DMS114 treated with DMSO at 0.1 percent for 48 hours (cell line): ENCODE measurements around the gene ABHD8.

Source experiments
- DNase-seq: peaks from one replicate; lab custom pipeline; 2025; ENCODE audit not compliant: unreplicated experiment; lab: John Stamatoyannopoulos, UW

The ABHD8 gene

DNA sequence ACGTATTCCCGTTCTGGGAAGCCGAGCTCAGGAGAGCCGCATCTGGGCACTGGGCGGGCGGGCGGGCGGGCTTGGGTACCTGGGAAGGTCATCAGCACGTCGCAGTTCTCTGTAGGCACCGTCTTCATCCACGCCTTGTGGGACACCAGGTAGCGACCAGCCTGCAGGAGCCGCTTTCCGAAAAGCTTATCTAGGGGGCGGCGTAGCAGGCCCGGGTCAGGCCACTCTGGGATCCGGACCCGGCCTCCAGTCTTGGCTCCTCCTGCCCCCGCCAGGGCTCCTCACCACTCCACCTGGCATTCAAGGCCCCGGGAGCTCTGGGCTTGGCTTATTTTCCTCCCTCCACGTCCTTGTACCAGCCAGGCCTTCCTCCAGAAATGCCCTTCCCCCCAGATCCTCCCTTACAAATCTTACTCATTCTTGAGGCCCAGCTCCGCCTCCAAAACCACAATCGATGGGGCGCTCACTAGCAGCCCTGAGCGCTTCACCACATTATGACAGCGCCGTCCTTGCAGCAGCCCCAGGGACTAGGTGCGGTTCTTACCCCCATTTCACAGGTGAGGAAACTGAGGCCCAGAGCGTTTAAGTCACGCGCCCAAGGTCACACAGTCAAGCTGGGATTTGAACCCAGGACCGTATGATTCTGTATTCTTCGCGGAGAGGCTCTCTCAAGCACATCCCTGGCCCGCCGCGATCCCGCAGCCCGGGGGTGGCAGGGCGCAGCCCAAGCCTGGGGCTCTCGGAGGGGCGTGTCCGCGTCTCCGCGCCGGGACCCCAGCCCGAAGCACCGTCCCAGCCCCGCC lies 30.6 kb upstream of the ABHD8 start:
- DNase-seq, result peak; percentile 15

DNA sequence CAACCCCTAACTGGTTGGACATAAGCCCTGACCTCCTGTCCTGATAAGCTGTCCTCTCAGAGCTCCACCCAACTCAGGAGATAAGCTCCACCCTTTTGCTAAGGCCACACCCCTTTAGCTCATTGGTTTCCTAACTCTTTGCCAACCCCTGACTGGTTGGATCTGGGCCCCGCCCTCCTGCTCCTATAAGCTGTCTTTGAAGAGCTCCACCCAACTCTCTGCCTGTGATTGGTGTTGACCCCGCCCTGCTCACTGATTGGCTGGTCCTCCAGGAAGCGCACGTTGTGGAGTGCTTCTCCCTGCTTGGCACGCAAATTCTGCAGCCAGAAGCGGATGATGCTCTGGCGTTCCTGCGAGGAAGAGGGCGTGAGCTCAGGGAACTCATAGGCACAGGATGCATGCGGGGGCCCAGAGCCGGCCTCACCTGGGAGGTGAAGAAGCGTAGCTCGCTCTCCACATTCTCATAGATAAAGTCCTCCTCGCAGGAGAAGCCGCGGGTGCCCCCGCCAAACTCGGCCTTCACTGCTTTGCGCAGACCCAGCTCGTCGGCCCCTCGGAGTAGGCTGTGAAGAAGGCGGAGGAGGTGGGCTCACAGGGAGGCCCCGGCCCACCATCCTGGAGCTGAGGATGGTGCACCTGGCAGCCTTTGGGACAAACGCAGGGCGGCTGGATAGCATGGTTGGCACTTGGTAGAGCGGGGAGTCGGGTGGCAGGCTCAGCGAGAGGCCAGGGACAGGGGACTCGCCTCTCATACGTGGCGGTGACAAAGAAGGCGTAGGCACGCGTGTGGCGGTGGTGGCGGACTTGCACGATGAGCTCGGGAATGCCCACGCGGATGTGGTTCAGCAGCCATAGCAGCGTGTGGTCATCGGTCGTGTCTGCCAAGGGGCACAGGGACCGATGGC lies 29.7 kb upstream of the ABHD8 start:
- DNase-seq, result peak; percentile 42

DNA sequence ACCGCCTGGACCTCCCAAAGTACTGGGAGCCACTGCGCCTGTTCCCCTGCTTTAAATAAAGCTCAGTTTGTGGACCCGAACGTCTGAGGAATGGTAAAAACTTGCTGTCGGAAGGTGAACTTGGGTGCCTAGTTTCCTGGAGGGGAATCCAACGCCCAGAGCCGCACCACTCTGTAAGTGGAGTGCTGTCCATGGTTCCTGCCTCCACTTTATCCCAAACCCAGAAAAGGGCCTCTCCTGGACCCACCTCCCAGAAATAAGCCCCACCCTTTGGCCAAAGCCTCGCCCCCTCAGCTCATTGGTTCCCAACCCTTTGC lies 29.1 kb upstream of the ABHD8 start:
- DNase-seq, result no peak

DNA sequence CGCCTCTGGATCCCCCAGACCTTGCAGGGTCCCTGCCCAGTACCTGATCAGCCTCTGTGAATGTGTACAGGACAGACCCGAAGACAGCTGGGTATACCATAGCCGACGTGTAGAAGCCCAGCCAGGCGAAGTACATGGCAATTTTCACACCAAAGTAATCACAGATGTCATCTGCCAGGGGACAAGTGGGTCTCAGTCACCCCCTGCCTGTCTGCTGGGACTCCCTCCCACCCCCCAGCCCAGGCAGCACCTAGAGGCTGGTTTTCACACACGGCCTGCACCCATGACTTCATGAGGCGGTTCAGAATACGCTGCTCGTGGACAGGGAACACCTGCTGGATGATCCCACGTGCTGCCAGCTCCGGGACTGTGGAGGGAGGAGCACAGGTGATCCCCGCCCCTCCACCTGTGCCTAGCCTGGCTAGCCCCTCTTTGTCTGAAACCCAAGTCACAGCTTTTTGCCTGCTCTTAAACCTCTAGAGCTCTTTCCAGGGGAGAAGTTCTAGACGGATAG lies 27.9 kb upstream of the ABHD8 start:
- DNase-seq, result no peak

DNA sequence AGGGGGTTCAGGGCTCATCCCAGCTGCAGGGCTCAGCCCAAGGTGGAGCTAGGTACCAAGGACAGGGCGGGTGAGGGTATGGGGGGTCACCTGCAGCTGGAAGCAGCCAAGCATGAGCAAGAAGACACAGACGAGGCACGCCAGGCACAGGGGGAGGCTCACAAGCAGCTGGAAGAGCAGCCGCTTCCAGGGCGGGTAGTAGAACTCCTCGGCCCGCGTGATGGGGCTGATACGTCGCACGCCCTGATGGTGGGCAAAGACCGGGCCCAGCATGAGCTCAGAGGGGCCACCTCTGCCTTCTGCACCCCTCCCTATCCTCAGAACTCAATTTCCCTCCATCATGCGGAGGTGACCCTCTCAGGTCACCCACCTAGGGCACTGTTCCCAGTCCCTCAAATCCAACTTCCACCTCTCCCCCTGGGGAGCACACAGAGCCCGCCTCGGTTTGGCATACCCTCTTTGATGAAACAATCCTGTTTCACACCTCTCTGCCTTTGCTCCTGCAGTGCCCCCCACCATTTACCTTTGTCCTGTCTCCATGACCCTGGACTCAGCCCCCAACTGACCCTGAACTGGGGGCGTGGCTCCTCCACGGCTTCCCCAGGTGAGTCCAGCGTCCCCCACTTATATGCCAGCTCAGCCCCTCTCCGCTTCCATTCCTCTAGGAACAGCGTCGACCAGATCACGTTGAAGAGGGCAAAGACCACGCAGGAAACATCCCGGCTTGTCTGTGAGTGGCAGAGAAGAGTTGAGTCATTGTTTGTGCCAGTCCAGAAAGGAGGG lies 27.2 kb upstream of the ABHD8 start:
- DNase-seq, result no peak

DNA sequence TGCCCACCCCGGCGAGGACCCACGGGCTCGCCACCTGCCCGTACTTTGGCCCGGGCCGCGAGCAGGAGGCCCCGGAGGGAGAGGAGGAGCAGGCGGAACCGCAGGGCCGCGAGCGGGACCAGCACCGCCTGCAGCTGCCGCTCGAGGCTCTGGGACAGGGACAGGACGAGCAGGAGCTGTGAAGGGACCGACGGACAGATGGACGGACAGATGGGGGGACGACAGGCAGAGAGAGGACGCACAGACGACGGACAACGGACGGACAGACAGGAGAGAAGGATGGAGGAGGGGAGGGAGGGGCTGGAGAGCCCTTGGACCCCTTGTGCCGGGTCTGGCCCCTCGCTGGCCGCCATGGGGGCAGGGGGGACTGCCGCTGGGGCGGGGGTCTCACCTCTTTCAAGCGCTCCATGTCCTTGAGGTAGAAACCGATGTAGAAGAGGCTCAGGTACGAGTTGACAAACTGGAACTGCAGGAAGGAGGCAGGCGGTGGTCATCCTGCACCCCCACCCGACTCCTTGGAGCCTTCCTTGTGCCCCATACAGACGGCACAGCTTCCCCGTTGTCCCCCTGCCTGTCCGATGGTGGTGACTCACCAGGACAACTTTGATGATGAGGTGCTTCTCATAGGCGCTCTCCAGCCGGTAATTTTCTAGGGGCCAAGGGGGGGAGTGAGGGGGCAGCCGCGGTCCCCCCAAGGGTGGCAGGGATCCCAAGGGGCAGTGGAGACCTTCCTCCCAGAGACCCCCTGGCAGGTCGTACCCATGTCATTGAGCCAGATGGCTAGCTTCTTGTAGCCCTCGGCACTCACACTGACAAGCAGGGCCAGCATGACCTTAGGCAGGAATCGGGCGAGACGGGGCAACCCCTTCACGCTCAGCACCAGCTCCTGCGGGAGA lies 26.4 kb upstream of the ABHD8 start:
- DNase-seq, result no peak

DNA sequence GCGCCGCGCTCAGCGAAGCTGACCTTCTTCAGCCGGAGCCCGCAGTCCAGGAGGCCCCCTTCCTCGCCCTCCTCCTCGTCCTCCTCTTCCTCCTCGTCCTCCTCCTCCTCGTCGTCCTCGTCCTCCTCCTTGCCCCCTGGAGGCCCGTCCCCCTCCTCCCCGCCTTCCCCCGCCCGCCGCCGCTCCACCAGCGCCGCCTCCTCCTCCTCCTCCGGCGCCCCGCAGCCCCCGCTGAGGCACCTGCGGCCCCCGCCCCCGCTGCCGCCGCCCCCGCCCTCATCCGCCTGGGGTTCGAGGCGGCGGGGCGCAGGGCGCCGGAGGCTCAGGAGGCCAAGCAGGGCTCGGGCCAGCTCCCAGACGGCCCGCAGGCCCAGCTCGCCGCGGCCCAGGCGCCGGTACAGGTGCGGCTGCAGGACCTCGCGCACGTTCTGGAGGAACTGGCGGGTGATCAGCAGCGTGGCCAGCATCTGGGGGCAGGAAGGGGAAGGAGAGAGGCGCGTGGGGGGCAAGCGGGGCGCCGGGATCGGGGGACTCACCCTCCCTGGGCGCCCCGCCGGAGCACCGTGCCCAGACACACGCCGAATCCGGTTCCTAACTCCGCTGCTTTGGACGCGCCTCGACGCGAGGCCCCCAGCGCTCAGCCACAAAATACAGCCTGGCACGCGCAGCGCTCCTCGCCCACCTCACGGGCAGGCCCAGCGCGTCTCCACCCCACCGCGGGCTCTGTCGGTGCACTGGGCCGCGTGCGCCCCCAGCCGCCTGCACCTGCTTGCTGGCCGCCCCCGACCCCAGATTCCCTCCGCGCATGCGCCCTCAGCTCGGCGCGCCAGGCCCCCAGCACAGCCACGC lies 25.5 kb upstream of the ABHD8 start:
- no peak for DNase-seq

DNA sequence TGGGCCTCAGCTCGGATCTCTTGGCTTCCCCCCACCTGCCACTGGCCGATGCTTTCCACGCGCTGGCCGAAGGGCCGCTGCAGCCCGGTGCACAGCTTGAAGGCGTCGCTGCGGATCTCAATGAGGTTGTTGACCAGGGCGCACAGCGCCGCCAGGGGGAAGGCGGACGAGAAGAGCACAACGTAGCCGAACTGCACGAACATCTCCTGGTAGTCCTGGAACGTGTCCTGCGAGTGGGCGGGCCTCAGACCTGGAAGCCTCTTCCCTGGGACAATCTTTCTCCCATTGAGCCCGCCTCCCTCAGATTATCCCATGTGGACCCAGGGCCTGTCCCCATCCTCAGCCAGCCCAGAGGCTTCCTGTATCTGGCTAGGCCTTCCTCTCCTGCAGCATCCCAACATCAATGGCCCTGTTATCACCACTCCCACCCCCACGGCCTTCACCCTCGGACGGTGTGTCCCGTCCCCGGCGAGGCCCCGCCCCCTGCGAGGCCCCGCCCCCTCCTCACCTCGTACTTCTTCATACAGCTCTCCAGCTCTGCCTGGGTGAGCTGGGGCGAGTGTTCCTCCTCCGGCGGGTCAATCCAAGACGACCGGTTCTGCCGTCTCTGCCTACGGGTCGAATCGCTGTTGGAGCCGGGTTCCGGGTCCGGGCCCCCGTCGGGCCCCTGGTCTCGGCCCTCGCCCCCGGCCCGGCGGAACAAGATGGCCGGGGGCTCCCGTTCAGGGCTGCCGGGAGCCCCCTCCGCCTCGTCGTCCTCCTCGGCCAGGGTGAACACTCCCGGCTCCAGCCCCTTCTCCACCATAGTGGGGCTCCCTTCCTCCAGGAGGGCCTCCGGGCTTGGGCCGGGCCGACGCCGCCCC lies 24.7 kb upstream of the ABHD8 start:
- no peak for DNase-seq

DNA sequence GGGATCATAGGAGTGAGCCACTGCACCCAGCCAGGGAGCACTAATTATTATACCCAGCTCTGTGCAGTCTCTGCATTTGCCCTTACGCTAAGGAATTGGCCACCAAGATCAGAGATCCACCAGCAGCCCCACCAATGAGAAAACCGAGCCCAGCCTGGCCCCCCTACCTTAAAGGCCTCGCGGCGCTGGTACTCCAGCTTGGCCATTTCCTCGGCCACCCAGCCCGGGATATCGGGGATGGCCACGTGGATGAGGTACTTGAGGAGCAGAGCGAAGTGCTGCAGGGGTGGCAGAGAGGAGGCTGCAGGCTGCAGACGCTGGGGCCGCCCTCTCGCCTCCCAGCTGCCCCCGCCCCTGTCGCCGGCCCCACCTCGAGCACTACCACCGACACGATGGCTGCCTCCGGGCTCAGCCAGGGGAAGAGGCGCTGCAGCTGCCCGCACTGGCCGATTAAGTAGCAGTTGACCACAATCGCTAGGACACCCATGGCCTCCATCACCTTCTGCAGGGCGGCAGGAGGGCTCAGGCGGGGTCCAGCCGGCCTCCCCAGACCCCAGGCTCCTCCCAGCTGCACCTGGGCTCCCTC lies 23.9 kb upstream of the ABHD8 start:
- no peak for DNase-seq

DNA sequence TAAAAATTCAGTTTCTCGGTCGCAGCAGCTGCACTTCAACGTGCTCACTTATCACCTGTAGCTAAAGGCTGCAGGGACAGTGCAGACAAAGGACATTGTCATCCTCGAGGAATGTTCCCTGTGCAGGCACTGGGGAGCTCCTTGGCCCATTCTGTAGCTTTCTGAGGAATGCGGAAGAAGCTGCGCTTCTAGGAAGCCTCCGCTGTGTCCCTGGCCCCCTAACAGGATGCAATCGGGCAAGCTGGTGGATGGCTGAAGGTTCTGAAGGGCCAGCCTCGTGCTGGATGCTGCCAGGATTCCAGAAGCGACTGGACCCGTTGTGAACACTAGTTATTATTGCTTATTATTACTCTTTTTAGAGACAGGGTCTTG lies 23.4 kb upstream of the ABHD8 start:
- no peak for DNase-seq

DNA sequence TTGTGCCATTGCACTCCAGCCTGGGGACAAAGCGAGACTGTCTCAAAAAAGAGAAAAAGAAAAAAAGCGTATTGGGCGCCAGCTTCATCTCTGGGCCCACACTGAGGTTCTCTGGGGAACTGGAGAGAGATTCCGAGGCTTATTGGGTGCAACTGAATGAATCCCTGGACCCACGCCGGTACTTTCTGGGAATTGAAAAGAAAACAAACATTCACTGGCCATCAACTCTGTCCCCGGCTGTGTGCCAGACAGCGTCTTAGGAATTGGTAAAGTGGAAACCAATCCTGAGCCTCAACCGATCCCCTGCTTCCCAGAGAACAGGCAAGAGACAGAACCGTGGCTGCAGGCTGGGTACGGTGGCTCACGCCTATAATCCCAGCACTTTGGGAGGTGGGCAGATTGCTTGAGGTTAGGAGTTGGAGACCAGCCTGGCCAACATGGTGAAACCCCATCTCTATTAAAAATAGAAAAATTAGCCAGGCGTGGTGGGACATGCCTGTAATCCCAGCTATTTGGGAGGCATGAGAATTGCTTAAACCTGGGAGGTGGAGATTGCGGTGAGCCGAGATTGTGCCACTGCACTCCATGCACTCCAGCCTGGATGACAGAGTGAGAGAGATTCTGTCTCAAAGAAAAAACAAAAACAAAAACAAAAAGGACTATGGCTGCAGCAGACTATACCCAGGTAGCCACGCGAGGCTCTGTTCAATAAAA lies 22.8 kb upstream of the ABHD8 start:
- DNase-seq, result no peak

DNA sequence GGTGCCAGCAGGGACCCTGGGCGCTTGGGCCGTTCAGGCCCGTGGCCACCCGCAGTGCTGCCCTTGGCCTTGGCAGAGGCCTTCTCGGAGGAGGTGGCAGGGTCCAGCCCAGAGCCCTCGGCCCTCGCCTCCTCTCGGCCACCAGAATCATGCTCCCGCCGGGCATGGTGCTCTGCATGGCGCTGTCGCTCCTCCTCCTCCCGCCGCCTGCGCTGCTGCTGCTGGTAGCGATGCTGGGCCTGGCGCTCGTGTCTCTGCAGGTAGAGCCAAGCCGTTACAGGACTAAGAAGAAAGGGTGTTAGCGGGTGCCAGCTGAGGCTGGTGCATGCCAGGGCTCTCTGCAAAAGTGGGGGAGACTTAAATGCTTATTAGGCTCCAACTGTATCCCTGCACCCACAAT lies 21.9 kb upstream of the ABHD8 start:
- DNase-seq, result no peak

DNA sequence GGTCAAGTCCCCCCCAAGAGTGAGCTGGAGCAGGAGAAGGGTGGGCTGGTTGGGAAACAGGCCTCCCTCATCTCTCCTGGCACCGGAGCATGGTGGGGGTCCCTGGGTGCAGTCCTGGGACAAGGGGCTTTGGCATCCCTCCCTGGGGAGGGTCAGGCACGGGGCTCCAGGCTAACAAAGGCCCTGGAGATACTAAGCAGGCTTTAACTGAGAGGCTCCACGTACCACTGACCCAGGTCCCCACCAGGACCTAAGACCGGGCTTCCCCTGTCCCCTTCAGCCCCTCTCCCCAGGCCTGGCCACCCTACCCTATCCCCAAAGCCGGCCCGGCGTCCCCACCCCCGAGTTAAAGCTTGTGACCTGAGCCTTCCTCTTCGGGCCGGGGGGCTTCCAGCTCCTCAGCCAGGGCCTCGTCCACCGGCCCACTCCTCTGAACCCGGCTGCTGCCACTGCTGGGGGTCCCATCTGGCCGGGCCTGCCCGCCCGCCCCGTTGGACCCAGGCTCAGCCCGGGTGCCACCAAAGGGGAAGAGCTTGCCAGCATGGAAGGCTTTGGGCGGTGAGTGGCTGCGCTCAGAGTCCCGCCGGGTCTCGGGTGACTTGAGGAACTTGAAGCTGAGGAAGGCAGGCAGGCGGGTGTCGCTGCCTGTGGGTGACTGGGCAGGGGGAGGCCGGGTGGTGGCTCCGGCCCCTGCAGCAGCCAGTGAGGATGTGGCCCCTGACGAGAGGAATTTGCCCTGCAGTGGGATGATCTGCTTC lies 21.3 kb upstream of the ABHD8 start:
- DNase-seq, result no peak

DNA sequence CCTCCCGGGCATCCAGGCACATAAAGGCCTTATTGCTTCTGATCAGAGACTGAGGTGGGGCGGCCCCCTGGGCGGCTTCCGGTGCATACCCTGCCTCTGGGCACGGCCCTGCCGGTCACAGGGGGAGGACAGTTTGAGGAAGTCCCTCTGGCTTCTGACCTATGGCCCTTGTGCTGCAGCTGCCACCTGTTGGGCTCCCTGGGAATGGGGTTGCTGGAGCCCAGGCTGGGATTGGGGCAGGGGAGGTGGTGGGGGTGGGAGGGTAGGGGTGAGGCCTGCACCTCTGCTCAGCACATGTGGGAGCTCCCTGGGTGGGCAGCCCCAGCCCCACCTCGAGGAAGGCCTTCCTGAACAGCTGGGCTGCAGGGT lies 20.7 kb upstream of the ABHD8 start:
- DNase-seq, result no peak

DNA sequence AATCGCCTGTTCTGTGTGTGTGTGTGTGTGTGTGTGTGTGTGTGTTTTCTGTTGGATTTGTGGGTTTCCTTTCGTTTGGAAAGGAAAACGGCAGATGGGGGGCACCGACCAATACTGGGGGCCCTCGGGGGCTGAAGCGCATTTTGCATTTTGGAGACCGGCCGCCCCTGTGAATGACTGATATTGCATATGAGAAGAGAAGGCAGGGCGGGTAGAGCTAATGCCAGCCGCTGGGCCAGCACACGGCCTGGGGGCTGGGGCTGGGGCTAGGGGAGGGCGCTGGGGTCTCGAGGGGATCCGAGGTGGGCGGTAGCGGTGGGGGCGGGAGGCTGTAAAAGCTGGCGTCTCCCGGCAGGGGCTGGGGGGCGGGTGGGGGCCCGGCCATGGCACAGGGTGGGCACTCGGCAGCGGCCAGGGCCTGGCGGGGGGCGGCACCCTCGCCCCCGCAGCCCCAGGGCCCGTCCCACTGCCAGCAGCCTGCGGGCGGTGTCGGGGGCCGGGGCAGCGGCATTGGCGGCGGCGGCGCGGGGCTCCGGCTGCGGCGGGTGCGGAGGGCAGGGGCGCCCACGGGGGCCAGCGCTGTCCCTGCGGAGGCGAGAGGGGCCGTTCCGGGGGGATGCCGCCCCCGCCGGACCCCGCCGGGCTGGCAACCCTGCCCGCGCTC lies 20.2 kb upstream of the ABHD8 start:
- no peak for DNase-seq

DNA sequence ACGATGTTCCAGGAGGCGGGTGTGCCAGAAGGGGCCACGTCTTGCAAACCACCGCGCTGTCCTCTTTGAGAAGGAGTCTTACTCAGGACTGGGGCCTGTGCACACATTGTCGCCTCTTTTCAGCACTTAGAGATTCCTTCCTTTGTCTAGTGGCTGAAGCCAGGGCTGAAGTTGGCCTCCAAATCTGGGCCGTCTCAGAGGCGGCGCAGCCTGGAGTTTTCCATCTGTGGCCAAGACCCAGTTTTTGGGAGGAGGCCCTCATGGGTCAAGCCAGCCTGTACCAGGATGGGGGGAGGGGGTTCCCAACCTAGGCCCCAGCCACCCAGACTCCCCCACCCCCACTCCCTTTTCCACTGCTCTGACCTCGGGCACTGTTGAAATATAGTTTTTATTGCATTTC lies 19.6 kb upstream of the ABHD8 start:
- DNase-seq, result no peak
